ENCODE data around the gene ADGRA1.

ADGRA1 gene

GRCh38 chr10:133087679-133088178 lies at the start of gene ADGRA1:
ADGRA1 (plus strand) TSS chr10:133087924; CDS start chr10:133088910, 986 bp downstream.
- Histone ChIP-seq H3K4me3 (ENCODE audit: low read depth, low read length) (peak within 1 kb of the TSS; percentile 21), H3K27ac (ENCODE audit: extremely low read depth, low read depth, low read length) (no peak within 1 kb of the TSS), H3K9me3 (ENCODE audit: control insufficient read depth, insufficient read depth, low read depth, low read length) (no peaks in the 10 kb centered on the region), H3K36me3 (ENCODE audit: control insufficient read depth in 2 of 2, insufficient read depth in 1 of 2, low read length in 2 of 2) (no peaks in the 10 kb centered on the region), H3K4me1 (ENCODE audit: control insufficient read depth, insufficient read depth, low read length) (no peaks in the 10 kb centered on the region)
- CTCF ChIA-PET = no interaction called here
- POLR2A ChIA-PET = no interaction called here
- TF ChIP-seq PRDM10 (tag by site-specific recombination; IDR thresholded peaks at IDR 0.05) = no peak
- no peak for TF ChIP-seq ZNF747 (tag by site-specific recombination; IDR thresholded peaks at IDR 0.05)
- TF ChIP-seq ZNF37A (tag by site-specific recombination; IDR thresholded peaks at IDR 0.05) = no peak
- TF ChIP-seq RBAK (tag by site-specific recombination; IDR thresholded peaks at IDR 0.05) = no peak
- no peak for TF ChIP-seq ZNF16 (tag by site-specific recombination; IDR thresholded peaks at IDR 0.05; ENCODE audit: low read depth)
- TF ChIP-seq ZNF449 (tag by site-specific recombination; IDR thresholded peaks at IDR 0.05) = no peak
- TF ChIP-seq ZNF398 (tag by site-specific recombination; IDR thresholded peaks at IDR 0.05) = no peak
- no peak for TF ChIP-seq BCL11B (tag by site-specific recombination; IDR thresholded peaks at IDR 0.05; ENCODE audit: low read depth)
- no peak for TF ChIP-seq ZNF629 (tag by site-specific recombination; IDR thresholded peaks at IDR 0.05)
- no peak for TF ChIP-seq ZNF274 (IDR thresholded peaks at IDR 0.05; ENCODE audit: low read length)
- TF ChIP-seq ZNF274 (tag by site-specific recombination; IDR thresholded peaks at IDR 0.05; ENCODE audit: borderline replicate concordance) = no peak
- TF ChIP-seq ZNF792 (tag by site-specific recombination; IDR thresholded peaks at IDR 0.05) = no peak
- no peak for TF ChIP-seq GLIS1 (tag by site-specific recombination; IDR thresholded peaks at IDR 0.05)
- TF ChIP-seq GFI1B (tag by site-specific recombination; IDR thresholded peaks at IDR 0.05) = no peak
- TF ChIP-seq ZNF610 (tag by site-specific recombination; IDR thresholded peaks at IDR 0.05; ENCODE audit: borderline replicate concordance) = no peak
- TF ChIP-seq ZNF18 (tag by site-specific recombination; IDR thresholded peaks at IDR 0.05) = no peak
- TF ChIP-seq ZNF670 (tag by site-specific recombination; IDR thresholded peaks at IDR 0.05; ENCODE audit: low read depth) = no peak
- TF ChIP-seq ZNF544 (tag by site-specific recombination; IDR thresholded peaks at IDR 0.05) = no peak
- no peak for TF ChIP-seq ZNF138 (tag by site-specific recombination; IDR thresholded peaks at IDR 0.05; ENCODE audit: borderline replicate concordance)
- TF ChIP-seq TRIM28 (IDR thresholded peaks at IDR 0.05; ENCODE audit: borderline replicate concordance, low read length) = no peak
- TF ChIP-seq KLF9 (tag by site-specific recombination; IDR thresholded peaks at IDR 0.05; ENCODE audit: low read depth) = no peak
- TF ChIP-seq ZNF211 (tag by site-specific recombination; IDR thresholded peaks at IDR 0.05; ENCODE audit: low read depth) = no peak
- no peak for TF ChIP-seq MYNN (tag by site-specific recombination; IDR thresholded peaks at IDR 0.05; ENCODE audit: borderline replicate concordance)
- no peak for TF ChIP-seq KLF1 (tag by site-specific recombination; IDR thresholded peaks at IDR 0.05)
- TF ChIP-seq HIC1 (tag by site-specific recombination; IDR thresholded peaks at IDR 0.05) = no peak
- TF ChIP-seq ZNF23 (tag by site-specific recombination; IDR thresholded peaks at IDR 0.05; ENCODE audit: borderline replicate concordance) = no peak
- no peak for TF ChIP-seq ATF2 (tag by site-specific recombination; IDR thresholded peaks at IDR 0.05; ENCODE audit: low read depth)
